Glomerular endothelial cell (primary cell): ENCODE measurements around the gene HNRNPA2B1. TPM values are rescaled to one million over a fixed set of nuclear protein-coding genes. Genes with fewer than 3 reads are reported as not detected.
A peak's percentile ranks its signal among the peaks of the same experiment; 100 is the strongest.

Source experiments
- DNase-seq: peaks from one replicate; pipeline ENCODE4 v3.0.0-alpha.2; 2011; ENCODE audit warnings: low read depth, low spot score; ENCODE audit errors: extremely low read depth
- total RNA-seq: library from RNA; depleted of rRNA; stranded (reverse); fragments of >200 nt; gene quantifications from 2 replicates; pipeline ENCODE4 v1.2.3, GENCODE V29; 2015

The HNRNPA2B1 gene
- total RNA-seq = 149 and 247 TPM in 2 replicates

- DNase-seq = peak; percentile 92
These were observed at the start of gene HNRNPA2B1 for GRCh38 chr7:26200444-26201246. Gene HNRNPA2B1, minus strand, starts transcription at chr7:26200746. Its CDS starts 169 bp downstream, at chr7:26200577.

- no peak for DNase-seq
These were observed 49.7 kb upstream of the HNRNPA2B1 start for GRCh38 chr7:26250239-26250638.

GRCh38 chr7:26245150-26245549 is 44.6 kb upstream of the HNRNPA2B1 start:
- no peak for DNase-seq

GRCh38 chr7:26238032-26238431 is 37.5 kb upstream of the HNRNPA2B1 start:
- no peak for DNase-seq

- DNase-seq = no peak
These were observed 36.7 kb upstream of the HNRNPA2B1 start for GRCh38 chr7:26237035-26237807.

- DNase-seq = no peak
These were observed 33.5 kb upstream of the HNRNPA2B1 start for GRCh38 chr7:26233902-26234511.

- DNase-seq = no peak
These were observed 27.4 kb upstream of the HNRNPA2B1 start for GRCh38 chr7:26227987-26228386.

GRCh38 chr7:26224359-26224758 is 23.8 kb upstream of the HNRNPA2B1 start:
- no peak for DNase-seq

GRCh38 chr7:26216049-26216448 is 15.5 kb upstream of the HNRNPA2B1 start:
- no peak for DNase-seq

- no peak for DNase-seq
These were observed 13.4 kb upstream of the HNRNPA2B1 start for GRCh38 chr7:26213807-26214515.

GRCh38 chr7:26212921-26213718 is 12.6 kb upstream of the HNRNPA2B1 start:
- no peak for DNase-seq

- DNase-seq = no peak
These were observed 7.5 kb upstream of the HNRNPA2B1 start for GRCh38 chr7:26208040-26208439.

GRCh38 chr7:26203016-26203415 is 2.5 kb upstream of the HNRNPA2B1 start:
- no peak for DNase-seq

GRCh38 chr7:26202019-26202990 is 1.8 kb upstream of the HNRNPA2B1 start:
- DNase-seq = no peak

- no peak for DNase-seq
These were observed 887 bp upstream of the HNRNPA2B1 start, which contains the start of gene CBX3 for GRCh38 chr7:26201247-26202018. Gene CBX3, plus strand, starts transcription at chr7:26201745. Its CDS starts 1,254 bp downstream, at chr7:26202999.

GRCh38 chr7:26200038-26200443 is 505 bp downstream of the HNRNPA2B1 start:
- DNase-seq = no peak

- no peak for DNase-seq
These were observed 1.1 kb downstream of the HNRNPA2B1 start for GRCh38 chr7:26199301-26200037.
